K562 treated with DMSO at 1 percent for 24 hours (cell line): Measurements from ENCODE around the gene CHCHD4. TPM values are rescaled to one million over a fixed set of nuclear protein-coding genes. Genes with fewer than 3 reads are reported as not detected.

ENCODE experiments used
- total RNA-seq: library from RNA; unstranded; fragments of 300-600 nt; gene quantifications from 2 replicates; pipeline ENCODE4 v1.2.3, GENCODE V29; 2022; ENCODE audit warnings: low read depth; ENCODE audit not compliant: insufficient read depth

Gene CHCHD4
- 14.1 and 14.2 TPM in 2 replicates for total RNA-seq

DNA sequence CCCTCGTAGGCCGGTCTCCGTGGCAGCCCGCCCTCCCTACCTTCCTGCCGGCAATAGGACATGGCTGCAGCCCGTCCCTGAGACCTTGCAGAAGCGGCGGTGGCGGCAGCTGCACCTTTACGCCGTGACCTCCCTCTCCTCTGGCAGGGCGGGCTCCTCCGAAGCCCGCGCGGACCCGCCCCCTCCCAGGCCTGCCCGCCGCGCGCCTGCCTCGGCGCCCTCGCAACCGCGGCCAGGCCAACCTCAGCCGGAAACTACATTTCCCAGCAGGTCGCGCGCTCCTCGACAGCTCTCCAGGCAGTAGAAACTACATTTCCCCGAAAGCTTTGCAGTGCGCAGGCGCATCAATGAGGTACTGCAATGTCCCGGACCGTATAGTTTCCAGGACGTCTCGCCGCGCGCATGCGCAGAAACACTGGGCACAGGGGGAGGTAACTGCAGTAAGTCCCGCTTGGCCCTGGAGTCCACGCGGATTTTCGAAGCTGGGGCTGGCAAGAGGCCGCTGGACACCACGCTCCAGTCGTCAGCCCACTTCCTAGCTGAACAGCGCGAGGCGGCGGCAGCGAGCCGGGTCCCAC is at the start of gene CHCHD4, which contains the start of gene TMEM43:
CHCHD4 (minus strand) TSS at position 256 of the 578 bp plus-strand sequence; CDS start at position 62, 194 bp downstream.
TMEM43 (plus strand) TSS at position 438 of the 578 bp plus-strand sequence. CDS start 142 bp downstream, outside the sequence.

Other genes with a start within 250 kb of the CHCHD4 start
- gene WNT7A, start 244.8 kb downstream of the CHCHD4 start, total RNA-seq: not detected in 2 replicates
- gene TMEM43, start 182 bp upstream of the CHCHD4 start, total RNA-seq: 32.0 and 32.4 TPM in 2 replicates
- gene XPC, start 53.7 kb upstream of the CHCHD4 start, total RNA-seq: 49.5 and 51.4 TPM in 2 replicates
- gene LSM3, start 53.9 kb upstream of the CHCHD4 start, total RNA-seq: 13.8 and 17.1 TPM in 2 replicates